Placental epithelial cell (primary cell): ENCODE results near the gene CD164L2. TPM values are rescaled to one million over a fixed set of nuclear protein-coding genes. Genes with fewer than 3 reads are reported as not detected.

Experiments
- total RNA-seq: library from RNA; depleted of rRNA; stranded (reverse); fragments of >200 nt; gene quantifications from 2 replicates; pipeline ENCODE4 v1.2.3, GENCODE V29; 2012

Gene CD164L2
- 0.65 and 0.79 TPM in 2 replicates for total RNA-seq

DNA sequence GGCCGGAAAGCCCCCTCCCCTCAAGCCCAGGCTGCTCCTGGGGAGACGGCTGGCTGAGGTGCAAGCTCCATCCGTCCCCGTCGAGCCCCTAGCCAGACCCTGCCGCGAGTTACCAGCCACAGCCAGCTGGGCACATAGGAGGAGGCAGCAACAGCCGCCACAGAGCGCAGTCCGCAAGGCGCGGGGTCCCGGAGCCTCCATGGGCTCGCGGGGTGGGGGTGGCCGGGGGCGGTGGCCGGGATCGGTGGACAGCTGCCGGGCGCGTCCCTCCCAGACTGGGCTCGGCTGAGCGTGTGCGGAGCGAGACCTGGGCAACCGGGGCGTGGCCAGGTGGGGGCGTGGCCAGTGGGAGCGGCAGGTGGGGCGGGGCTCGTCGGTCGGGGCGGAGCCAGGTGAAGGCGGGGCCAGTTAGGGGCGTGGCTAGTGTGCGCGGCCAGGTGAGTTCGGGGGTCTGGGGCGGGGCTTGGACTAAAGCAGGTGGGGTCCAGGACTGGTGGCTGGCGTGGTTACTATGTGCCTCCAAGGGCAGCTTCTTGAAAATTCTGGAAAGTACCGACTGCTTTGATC lies at the start of gene CD164L2:
Gene CD164L2, minus strand, starts transcription at position 295 of the 567 bp plus-strand sequence. Its CDS starts 94 bp downstream, at position 201.

DNA sequence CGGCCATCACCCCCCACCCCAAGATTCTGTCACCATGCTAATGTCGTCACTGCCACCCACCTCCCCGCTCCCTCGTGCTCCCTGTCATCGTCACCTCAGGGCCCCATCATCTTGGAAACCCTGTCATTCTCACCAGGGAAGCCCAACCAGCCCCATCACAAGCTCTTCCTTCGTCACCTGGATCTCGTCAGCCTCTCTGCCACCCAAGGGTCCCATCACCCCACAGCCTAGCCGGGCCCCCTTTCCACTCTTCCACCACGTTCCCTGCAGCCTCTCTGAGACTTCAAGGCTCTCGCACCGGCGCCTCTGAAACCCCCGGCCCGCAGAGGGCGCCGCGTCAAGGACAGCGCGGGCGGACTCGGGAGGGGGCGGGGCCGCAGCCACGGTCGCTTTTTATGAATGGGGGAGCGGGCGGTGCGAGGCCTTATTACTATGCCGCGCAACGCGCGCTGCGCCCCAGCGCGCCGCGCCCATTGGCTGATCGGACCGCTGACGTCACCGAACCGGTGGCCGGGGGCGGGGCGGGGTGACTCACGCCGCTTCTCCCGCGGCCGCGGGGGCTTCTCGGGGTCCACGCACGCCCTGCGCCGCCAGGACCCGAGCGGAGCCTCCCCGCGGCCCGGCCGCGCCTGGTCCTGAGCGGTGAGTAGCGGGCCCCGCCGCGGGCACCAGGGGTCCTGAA lies 9.1 kb upstream of the CD164L2 start, which contains the start of gene GPR3:
Gene GPR3, plus strand, starts transcription at position 527 of the 682 bp plus-strand sequence. CDS start 1,177 bp downstream, outside the sequence.

DNA sequence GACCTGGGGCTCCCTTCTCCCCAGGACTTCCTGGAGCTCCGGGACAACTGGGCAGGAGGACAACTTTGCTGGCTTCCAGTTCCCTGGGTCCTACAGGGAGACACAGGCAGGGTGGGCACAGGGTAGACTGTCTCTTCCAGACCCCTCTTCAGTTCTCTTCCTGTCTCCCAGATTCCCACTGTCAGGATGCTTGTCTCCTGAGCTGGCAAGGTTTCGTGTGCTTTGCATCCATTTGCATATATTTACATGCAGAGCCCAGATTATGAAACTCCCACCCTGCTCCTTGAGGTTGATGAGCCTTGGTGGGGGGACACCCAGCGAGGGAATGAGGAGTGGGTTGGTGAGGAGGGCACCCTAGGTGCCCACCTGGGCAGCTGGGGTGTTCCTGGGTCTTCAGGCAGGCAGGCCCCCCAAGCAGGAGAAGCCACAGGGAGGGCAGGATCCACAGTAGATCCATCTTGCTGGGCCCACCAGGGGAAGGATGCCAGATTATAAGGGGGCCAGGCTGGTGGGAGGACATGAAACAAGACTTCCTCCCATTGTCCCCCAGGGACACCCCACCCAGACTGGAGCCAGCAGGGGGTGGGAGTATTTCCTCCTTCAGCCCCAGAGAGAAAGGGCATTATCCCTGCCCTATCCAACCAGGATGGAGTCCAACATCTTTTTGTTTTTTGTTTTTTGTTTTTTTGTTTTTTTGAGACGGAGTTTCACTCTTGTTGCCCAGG lies 8.6 kb downstream of the CD164L2 start, which contains the start of gene FCN3:
Gene FCN3, minus strand, starts transcription at position 463 of the 725 bp plus-strand sequence. Its CDS starts 6 bp downstream, at position 457.

DNA sequence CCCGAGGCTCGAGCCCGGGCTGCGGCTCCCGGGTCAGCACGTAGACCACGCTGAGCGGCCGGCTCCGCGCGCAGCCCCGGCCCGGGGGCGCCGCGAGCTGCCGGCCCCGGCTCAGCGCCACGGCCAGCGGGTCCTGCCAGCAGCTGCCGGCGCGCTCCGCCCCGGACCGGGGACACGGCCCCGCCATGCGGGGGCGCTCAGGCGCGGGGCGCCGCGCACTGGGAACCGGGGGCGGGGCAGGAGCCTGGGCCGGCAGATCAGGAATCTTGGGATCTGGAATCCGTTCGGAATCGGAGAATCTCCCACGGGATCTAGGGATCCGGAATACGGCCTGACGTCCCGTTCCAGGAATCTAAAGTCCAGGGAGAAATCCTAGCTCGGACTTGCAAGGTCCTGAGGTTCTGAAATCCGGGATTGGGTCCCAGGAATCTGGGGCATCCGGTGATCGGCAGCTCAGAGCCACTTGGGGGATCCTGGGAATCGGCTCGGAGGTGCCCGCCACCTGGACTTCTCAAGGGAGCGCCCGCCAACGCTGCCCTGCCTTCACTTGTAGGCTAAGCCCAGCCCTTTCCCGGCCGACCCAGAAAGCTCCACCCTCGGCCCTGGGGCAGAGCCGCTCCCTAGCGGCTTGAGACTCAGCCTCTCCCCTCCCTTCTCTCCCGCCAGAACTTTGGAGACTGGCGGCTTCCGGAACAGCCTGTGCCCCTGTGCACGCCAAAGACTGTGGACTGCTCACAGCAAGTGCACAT lies 16.5 kb downstream of the CD164L2 start, which contains the start of gene MAP3K6:
Gene MAP3K6, minus strand, starts transcription at position 551 of the 749 bp plus-strand sequence. Its CDS starts 364 bp downstream, at position 187.

DNA sequence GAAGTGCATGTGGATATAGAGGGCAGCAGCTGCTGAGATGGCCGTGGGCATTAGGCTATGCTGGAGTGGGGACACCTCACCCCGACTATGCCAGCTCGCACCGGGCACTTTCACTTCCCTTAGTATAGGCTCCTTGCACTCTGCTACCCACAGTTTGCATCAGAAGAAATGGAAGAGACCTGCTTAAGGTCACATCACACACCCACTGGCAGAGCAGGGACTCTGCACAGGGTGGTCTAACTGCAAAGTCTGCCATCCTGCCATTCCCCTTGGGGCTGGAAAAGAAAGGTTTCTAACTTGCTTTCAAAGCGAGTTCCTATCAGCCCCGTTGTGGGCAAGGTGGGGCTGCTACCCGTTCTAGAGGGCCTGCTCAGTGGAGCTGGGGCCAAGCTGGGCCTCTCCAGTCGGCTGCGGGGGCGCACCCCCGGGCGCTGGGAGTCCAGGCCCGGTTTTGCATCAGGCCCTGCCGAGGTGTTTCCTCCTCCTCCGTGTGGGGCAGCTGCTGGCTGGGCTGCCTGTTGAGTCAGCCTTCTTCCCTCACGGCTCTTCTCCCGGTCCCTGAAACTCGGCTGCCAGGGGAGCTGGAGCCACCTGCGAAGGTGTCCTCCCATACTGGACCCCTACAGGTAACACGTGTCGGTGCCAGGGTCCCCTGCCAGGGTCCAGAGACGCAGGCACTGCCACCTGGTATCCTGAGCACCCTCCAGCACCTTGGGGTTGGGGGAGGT lies 41.4 kb downstream of the CD164L2 start, which contains the start of gene SYTL1:
Gene SYTL1, plus strand, starts transcription at position 498 of the 728 bp plus-strand sequence. CDS start 3,313 bp downstream, outside the sequence.

Other genes with a start within 250 kb of the CD164L2 start
- gene SLC9A1, start 228.2 kb downstream of the CD164L2 start, total RNA-seq, result 10.0 and 11.4 TPM in 2 replicates
- 19.2 and 20.2 TPM in 2 replicates for gene WDTC1, start 148.7 kb downstream of the CD164L2 start, total RNA-seq
- 26.7 and 32.6 TPM in 2 replicates for gene TMEM222, start 61.2 kb downstream of the CD164L2 start, total RNA-seq
- 165 and 225 TPM in 2 replicates for gene SYTL1, start 41.3 kb downstream of the CD164L2 start, total RNA-seq
- 28.3 and 35.2 TPM in 2 replicates for gene MAP3K6, start 16.4 kb downstream of the CD164L2 start, total RNA-seq
- gene FCN3, start 8.5 kb downstream of the CD164L2 start, total RNA-seq, result not detected in 2 replicates
- gene GPR3, start 9.3 kb upstream of the CD164L2 start, total RNA-seq, result 0.11 TPM in 1 of 2 replicates, not detected in the other
- gene WASF2, start 106.8 kb upstream of the CD164L2 start, total RNA-seq, result 19.7 and 21.6 TPM in 2 replicates
- 38.1 and 51.8 TPM in 2 replicates for gene AHDC1, start 220.8 kb upstream of the CD164L2 start, total RNA-seq